Fibroblast of mammary gland (primary cell): ENCODE measurements around the gene IPO13.
A peak's percentile ranks its signal among the peaks of the same experiment; 100 is the strongest.

Experiments
- DNase-seq: peaks from one replicate; pipeline ENCODE4 v3.0.0-alpha.2; 2010; ENCODE audit warnings: low read depth
- H3K4me3 ChIP-seq: 2 replicates; pipeline ENCODE4 v1.5.1; 2011; ENCODE audit warnings: low read depth, mild to moderate bottlenecking, low read length, moderate library complexity; ENCODE audit not compliant: control insufficient read depth
- CTCF ChIP-seq: conservative IDR thresholded peaks from 2 replicates; pipeline ENCODE4 v1.5.1; 2011; ENCODE audit warnings: low read depth, low read length, inconsistent platforms; ENCODE audit not compliant: control insufficient read depth, insufficient read depth

Gene IPO13

GRCh38 chr1:43991476-43992231 lies 44.9 kb downstream of the IPO13 start, which contains the start of gene CCDC24:
Gene CCDC24, plus strand, starts transcription at chr1:43991599. Its CDS starts 280 bp downstream, at chr1:43991879.
- peak within 1 kb of the TSS; percentile 64 for H3K4me3 ChIP-seq
- TF ChIP-seq CTCF: no peak
- DNase-seq: peak; percentile 66

- no peak for DNase-seq
- peak overlapping the region; percentile 64 for H3K4me3 ChIP-seq
- TF ChIP-seq CTCF: no peak
Measured at GRCh38 chr1:43992232-43992995, 45.7 kb downstream of the IPO13 start.

GRCh38 chr1:43993206-43993914 lies 46.6 kb downstream of the IPO13 start:
- no peak for TF ChIP-seq CTCF
- H3K4me3 ChIP-seq: no peak overlapping the region
- no peak for DNase-seq

GRCh38 chr1:43994071-43994470 lies 47.3 kb downstream of the IPO13 start:
- no peak overlapping the region for H3K4me3 ChIP-seq
- no peak for DNase-seq
- no peak for TF ChIP-seq CTCF

GRCh38 chr1:43994794-43995790 lies 48.3 kb downstream of the IPO13 start:
- TF ChIP-seq CTCF: peak; percentile 51
- H3K4me3 ChIP-seq: no peak overlapping the region
- DNase-seq: peak; percentile 47
